ENCODE results near the gene CPXM2. TPM values are rescaled to one million over a fixed set of nuclear protein-coding genes. Genes with fewer than 3 reads are reported as not detected.

The CPXM2 gene
- polyA plus RNA-seq, 1 experiment, result 14.4 TPM

GRCh38 chr10:123748711-123749110, 142.9 kb downstream of the CPXM2 start:
- POLR2A ChIA-PET, result no interaction called here
- DNase-seq (ENCODE audit: low read depth), result no peak
- Histone ChIP-seq H3K27me3 (ENCODE audit: control insufficient read depth, insufficient read depth, low read length) (no peaks in the 10 kb centered on the region), H3K36me3 (ENCODE audit: control insufficient read depth, insufficient read depth, low read length) (no peaks in the 10 kb centered on the region), H3K4me3 (ENCODE audit: low read depth, low read length) (no peak overlapping the region)
- CTCF ChIA-PET, result no interaction called here
- no peak for TF ChIP-seq CTCF (IDR thresholded peaks at IDR 0.05; ENCODE audit: insufficient read depth, low read depth, low read length)

- Histone ChIP-seq H3K36me3 (ENCODE audit: control insufficient read depth, insufficient read depth, low read length) (no peaks in the 10 kb centered on the region), H3K27me3 (ENCODE audit: control insufficient read depth, insufficient read depth, low read length) (no peaks in the 10 kb centered on the region), H3K4me3 (ENCODE audit: low read depth, low read length) (no peak overlapping the region)
- POLR2A ChIA-PET, result no interaction called here
- CTCF ChIA-PET, result interaction anchor here (0.6 kb wide), 1 partner anchor 143 kb away, joined by 3 read pairs; no protein-coding TSS in a partner anchor
- no peak for TF ChIP-seq CTCF (IDR thresholded peaks at IDR 0.05; ENCODE audit: insufficient read depth, low read depth, low read length)
- no peak for DNase-seq (ENCODE audit: low read depth)
Observed at GRCh38 chr10:123747426-123747825, 144.2 kb downstream of the CPXM2 start.

GRCh38 chr10:123746942-123747341, 144.7 kb downstream of the CPXM2 start:
- no peak for TF ChIP-seq CTCF (IDR thresholded peaks at IDR 0.05; ENCODE audit: insufficient read depth, low read depth, low read length)
- Histone ChIP-seq H3K27me3 (ENCODE audit: control insufficient read depth, insufficient read depth, low read length) (no peaks in the 10 kb centered on the region), H3K36me3 (ENCODE audit: control insufficient read depth, insufficient read depth, low read length) (no peaks in the 10 kb centered on the region), H3K4me3 (ENCODE audit: low read depth, low read length) (no peak overlapping the region)
- no peak for DNase-seq (ENCODE audit: low read depth)
- ChIA-PET CTCF (interaction anchor here (0.6 kb wide), 1 partner anchor 143 kb away, joined by 3 read pairs; no protein-coding TSS in a partner anchor), POLR2A (no interaction called here)

- Histone ChIP-seq H3K4me3 (ENCODE audit: low read depth, low read length) (no peak overlapping the region), H3K27me3 (ENCODE audit: control insufficient read depth, insufficient read depth, low read length) (no peaks in the 10 kb centered on the region), H3K36me3 (ENCODE audit: control insufficient read depth, insufficient read depth, low read length) (no peaks in the 10 kb centered on the region)
- ChIA-PET POLR2A (no interaction called here), CTCF (no interaction called here)
- TF ChIP-seq CTCF (IDR thresholded peaks at IDR 0.05; ENCODE audit: insufficient read depth, low read depth, low read length), result no peak
- no peak for DNase-seq (ENCODE audit: low read depth)
Observed at GRCh38 chr10:123746520-123746919, 145.1 kb downstream of the CPXM2 start.

- DNase-seq (ENCODE audit: low read depth), result no peak
- no peak for TF ChIP-seq CTCF (IDR thresholded peaks at IDR 0.05; ENCODE audit: insufficient read depth, low read depth, low read length)
- H3K27me3 ChIP-seq (ENCODE audit: control insufficient read depth, insufficient read depth, low read length), result no peaks in the 10 kb centered on the region
- H3K36me3 ChIP-seq (ENCODE audit: control insufficient read depth, insufficient read depth, low read length), result no peaks in the 10 kb centered on the region
- H3K4me3 ChIP-seq (ENCODE audit: low read depth, low read length), result no peak overlapping the region
- ChIA-PET CTCF (no interaction called here), POLR2A (no interaction called here)
Observed at GRCh38 chr10:123746061-123746460, 145.5 kb downstream of the CPXM2 start.

Data from BJ (cell line).